Measurements from ENCODE around the gene KCTD17. TPM values are rescaled to one million over a fixed set of nuclear protein-coding genes. Genes with fewer than 3 reads are reported as not detected.

KCTD17 gene
- total RNA-seq, 1 donor from 2014 or later: 24.2 TPM

GRCh38 chr22:37009490-37009889 lies 42.1 kb upstream of the KCTD17 start:
- Histone ChIP-seq H3K36me3 (peaks cover 3% of the 10 kb centered on the region), H3K9me3 (no peaks in the 10 kb centered on the region), H3K4me3 (no peak overlapping the region), H3K4me1 (peaks cover 13% of the 10 kb centered on the region), H3K27ac (no peak overlapping the region), H3K27me3 (ENCODE audit: low read depth) (no peaks in the 10 kb centered on the region)
- DNase-seq (no peak), ATAC-seq (no peak)
- no peak for TF ChIP-seq CTCF (IDR thresholded peaks at IDR 0.05)
- intact Hi-C loops (cut with DNase I): no loop called here

- Histone ChIP-seq H3K4me3 (no peak overlapping the region), H3K9me3 (no peaks in the 10 kb centered on the region), H3K36me3 (peaks cover 3% of the 10 kb centered on the region), H3K27ac (no peak overlapping the region), H3K4me1 (peaks cover 19% of the 10 kb centered on the region), H3K27me3 (ENCODE audit: low read depth) (no peaks in the 10 kb centered on the region)
- intact Hi-C loops (cut with DNase I): no loop called here
- ATAC-seq (no peak), DNase-seq (no peak)
- TF ChIP-seq CTCF (IDR thresholded peaks at IDR 0.05): no peak
Measured at GRCh38 chr22:37010174-37010573, 41.4 kb upstream of the KCTD17 start.

- H3K27ac ChIP-seq: no peak overlapping the region
- no peak overlapping the region for H3K4me3 ChIP-seq
- DNase-seq (no peak), ATAC-seq (no peak)
- no peaks in the 10 kb centered on the region for H3K9me3 ChIP-seq
- peaks cover 3% of the 10 kb centered on the region for H3K36me3 ChIP-seq
- H3K4me1 ChIP-seq: peaks cover 23% of the 10 kb centered on the region
- no peaks in the 10 kb centered on the region for H3K27me3 ChIP-seq (ENCODE audit: low read depth)
- intact Hi-C loops (cut with DNase I): no loop called here
- TF ChIP-seq CTCF (IDR thresholded peaks at IDR 0.05): no peak
Measured at GRCh38 chr22:37010976-37011375, 40.6 kb upstream of the KCTD17 start.

- DNase-seq: no peak
- Histone ChIP-seq H3K27me3 (ENCODE audit: low read depth) (no peaks in the 10 kb centered on the region), H3K4me3 (no peak overlapping the region), H3K4me1 (peaks cover 27% of the 10 kb centered on the region), H3K9me3 (no peaks in the 10 kb centered on the region), H3K27ac (no peak overlapping the region), H3K36me3 (peaks cover 3% of the 10 kb centered on the region)
- no peak for ATAC-seq
- intact Hi-C loops (cut with DNase I): no loop called here
- no peak for TF ChIP-seq CTCF (IDR thresholded peaks at IDR 0.05)
Measured at GRCh38 chr22:37011472-37011871, 40.1 kb upstream of the KCTD17 start.

- no peak overlapping the region for H3K27ac ChIP-seq
- intact Hi-C loops (cut with DNase I): no loop called here
- peak; percentile 35 to 48 for ATAC-seq
- TF ChIP-seq CTCF (IDR thresholded peaks at IDR 0.05): no peak
- H3K27me3 ChIP-seq (ENCODE audit: low read depth): no peaks in the 10 kb centered on the region
- peaks cover 36% of the 10 kb centered on the region for H3K4me1 ChIP-seq
- no peak for DNase-seq
- no peaks in the 10 kb centered on the region for H3K9me3 ChIP-seq
- H3K4me3 ChIP-seq: no peak overlapping the region
- peaks cover 6% of the 10 kb centered on the region for H3K36me3 ChIP-seq
Measured at GRCh38 chr22:37012262-37012904, 39.2 kb upstream of the KCTD17 start.
